GM12878 (cell line): ENCODE data around the gene TBC1D10A.

ENCODE experiments used
- JUNB ChIP-seq: IDR thresholded peaks from 2 replicates; pipeline ENCODE4 v1.6.1; 2016; ENCODE audit warnings: antibody characterized with exemption, mild to moderate bottlenecking
- NRF1 ChIP-seq: conservative IDR thresholded peaks from 2 replicates; pipeline ENCODE4 v1.6.1; 2011; ENCODE audit warnings: mild to moderate bottlenecking, low read depth, low read length, improper control_type of control experiment
- POLR2A ChIP-seq: IDR thresholded peaks from 2 replicates; pipeline ENCODE4 v1.6.1; 2011; ENCODE audit warnings: low read depth, mild to moderate bottlenecking, low read length
- POLR2AphosphoS5 ChIP-seq: IDR thresholded peaks from 2 replicates; pipeline ENCODE4 v1.6.1; 2011; ENCODE audit warnings: mild to moderate bottlenecking, low read length, inconsistent platforms
- RAD21 ChIP-seq: IDR thresholded peaks from 2 replicates; pipeline ENCODE4 v1.6.1; 2011; ENCODE audit warnings: mild to moderate bottlenecking, low read depth, low read length, moderate library complexity; ENCODE audit not compliant: insufficient read depth
- SMC3 ChIP-seq: IDR thresholded peaks from 2 replicates; pipeline ENCODE4 v1.6.1; 2011; ENCODE audit warnings: low read length, improper control_type of control experiment, borderline replicate concordance
- SRF ChIP-seq, 2 experiments: IDR thresholded peaks; 2 replicates each; pipeline ENCODE4 v1.6.1; 2011; ENCODE audit warnings: low read depth in 2 of 2, low read length in 2 of 2, mild to moderate bottlenecking in 1 of 2, moderate library complexity in 1 of 2
- TAF1 ChIP-seq: IDR thresholded peaks from 2 replicates; pipeline ENCODE4 v1.6.1; 2011; ENCODE audit warnings: mild to moderate bottlenecking, low read depth, low read length, borderline replicate concordance
- WRNIP1 ChIP-seq: IDR thresholded peaks from 2 replicates; pipeline ENCODE4 v1.6.1; 2011; ENCODE audit warnings: low read depth, low read length, improper control_type of control experiment, borderline replicate concordance
- TF ChIP-seq, protein P1 (sequence below), 3 experiments: IDR thresholded peaks in 2 of 3; conservative IDR thresholded peaks in 1 of 3; 2 replicates each; pipeline ENCODE4 v1.5.1; 2011; ENCODE audit warnings: low read depth in 3 of 3, low read length in 3 of 3, mild to moderate bottlenecking in 3 of 3, control low read depth in 2 of 3, moderate library complexity in 2 of 3, inconsistent platforms in 1 of 3, mixed read lengths in 1 of 3; ENCODE audit not compliant: control insufficient read depth in 2 of 3, insufficient read depth in 1 of 3; ENCODE audit errors: extremely low read depth in 1 of 3

DNA sequence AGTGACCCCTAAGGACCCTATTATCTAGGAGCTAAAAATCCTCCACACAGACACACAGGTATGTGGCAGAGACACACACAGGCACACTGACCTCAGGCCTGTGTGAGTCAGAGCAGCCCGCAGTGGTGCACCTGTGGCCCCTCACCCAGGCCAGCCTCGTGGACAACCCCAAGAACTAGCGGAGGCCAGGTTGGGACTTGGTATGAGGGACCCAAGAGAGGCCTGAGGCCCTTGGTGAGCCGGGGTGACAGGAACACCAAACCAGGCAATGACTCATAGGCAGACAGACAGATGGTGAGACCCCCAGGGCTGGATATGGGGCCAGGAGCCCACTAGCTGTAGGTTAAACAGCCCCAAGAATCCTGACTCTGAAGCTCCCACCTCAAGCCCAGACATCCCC lies 43.4 kb downstream of the TBC1D10A start:
- TF ChIP-seq POLR2AphosphoS5 (no peak), WRNIP1 (no peak), RAD21 (no peak), SMC3 (no peak), NRF1 (no peak), SRF (IDR thresholded peaks at IDR 0.05; ENCODE audit: low read depth in 2 of 2, low read length in 2 of 2) (no peak), TAF1 (no peak), POLR2A (no peak), JUNB (no peak)
- TF ChIP-seq, protein P1, sequence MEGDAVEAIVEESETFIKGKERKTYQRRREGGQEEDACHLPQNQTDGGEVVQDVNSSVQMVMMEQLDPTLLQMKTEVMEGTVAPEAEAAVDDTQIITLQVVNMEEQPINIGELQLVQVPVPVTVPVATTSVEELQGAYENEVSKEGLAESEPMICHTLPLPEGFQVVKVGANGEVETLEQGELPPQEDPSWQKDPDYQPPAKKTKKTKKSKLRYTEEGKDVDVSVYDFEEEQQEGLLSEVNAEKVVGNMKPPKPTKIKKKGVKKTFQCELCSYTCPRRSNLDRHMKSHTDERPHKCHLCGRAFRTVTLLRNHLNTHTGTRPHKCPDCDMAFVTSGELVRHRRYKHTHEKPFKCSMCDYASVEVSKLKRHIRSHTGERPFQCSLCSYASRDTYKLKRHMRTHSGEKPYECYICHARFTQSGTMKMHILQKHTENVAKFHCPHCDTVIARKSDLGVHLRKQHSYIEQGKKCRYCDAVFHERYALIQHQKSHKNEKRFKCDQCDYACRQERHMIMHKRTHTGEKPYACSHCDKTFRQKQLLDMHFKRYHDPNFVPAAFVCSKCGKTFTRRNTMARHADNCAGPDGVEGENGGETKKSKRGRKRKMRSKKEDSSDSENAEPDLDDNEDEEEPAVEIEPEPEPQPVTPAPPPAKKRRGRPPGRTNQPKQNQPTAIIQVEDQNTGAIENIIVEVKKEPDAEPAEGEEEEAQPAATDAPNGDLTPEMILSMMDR (IDR thresholded peaks at IDR 0.05 in 2 of 3, conservative IDR thresholded peaks at IDR 0.05 in 1 of 3; ENCODE audit: control insufficient read depth in 2 of 3, extremely low read depth in 1 of 3, insufficient read depth in 1 of 3, low read depth in 3 of 3, low read length in 3 of 3), result no peak
